ENCODE data around the gene KRT16.
"Not testable (repeated sequence)": the region's sequence is repeated elsewhere in the genome, so short reads cannot be mapped to it uniquely, and the experiment has no call there.

KRT16 gene

GRCh38 chr17:41583137-41584127 is 29.1 kb downstream of the KRT16 start:
- DNase-seq (ENCODE audit: low spot score): no peak

- not testable (repeated sequence) for DNase-seq (ENCODE audit: low spot score)
Measured at GRCh38 chr17:41582061-41582968, 30.3 kb downstream of the KRT16 start.

- DNase-seq (ENCODE audit: low spot score): no peak
Measured at GRCh38 chr17:41581366-41582060, 31.1 kb downstream of the KRT16 start.

- no peak for DNase-seq (ENCODE audit: low spot score)
Measured at GRCh38 chr17:41580687-41581365, 31.7 kb downstream of the KRT16 start.

DNA sequence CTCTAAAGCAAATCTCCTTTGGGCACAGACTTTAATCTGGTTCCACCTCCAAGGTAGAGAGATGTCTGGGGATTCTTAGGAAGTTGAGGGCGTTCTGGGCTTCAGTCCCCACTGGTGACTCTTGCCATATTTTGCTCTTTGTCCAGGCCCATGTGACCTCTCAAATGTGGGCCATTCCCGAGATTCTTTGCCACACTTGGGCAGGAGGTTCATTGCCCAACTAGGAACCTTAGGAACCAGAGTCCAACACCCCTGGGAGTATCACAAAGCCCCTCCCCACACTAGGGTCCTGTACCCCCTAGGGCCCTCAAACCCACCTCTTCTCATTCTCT is 32.4 kb downstream of the KRT16 start:
- no peak for DNase-seq (ENCODE audit: low spot score)

- DNase-seq (ENCODE audit: low spot score): peak; percentile 33
Measured at GRCh38 chr17:41579484-41580243, 32.9 kb downstream of the KRT16 start.

- DNase-seq (ENCODE audit: low spot score): no peak
Measured at GRCh38 chr17:41578971-41579370, 33.6 kb downstream of the KRT16 start.

DNA sequence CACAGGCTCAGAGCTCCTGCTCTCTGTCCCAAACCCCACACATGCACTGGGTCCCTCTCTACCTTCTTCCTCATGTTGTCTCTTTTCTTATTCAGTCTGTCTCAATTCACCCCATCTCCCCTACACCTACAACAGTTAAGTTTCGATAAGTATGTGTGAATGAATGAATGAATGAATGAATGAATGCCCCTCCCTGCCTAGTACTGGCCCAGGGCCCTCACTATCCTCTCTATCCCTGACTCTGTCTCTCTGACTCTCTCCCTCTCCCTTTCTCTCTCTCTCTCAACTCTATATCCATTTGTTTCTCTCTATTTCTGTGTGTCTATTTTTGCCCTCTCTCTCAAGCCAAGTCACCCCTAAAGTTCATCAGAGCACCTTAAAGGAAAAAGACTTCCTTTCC is 34.0 kb downstream of the KRT16 start:
- no peak for DNase-seq (ENCODE audit: low spot score)

DNA sequence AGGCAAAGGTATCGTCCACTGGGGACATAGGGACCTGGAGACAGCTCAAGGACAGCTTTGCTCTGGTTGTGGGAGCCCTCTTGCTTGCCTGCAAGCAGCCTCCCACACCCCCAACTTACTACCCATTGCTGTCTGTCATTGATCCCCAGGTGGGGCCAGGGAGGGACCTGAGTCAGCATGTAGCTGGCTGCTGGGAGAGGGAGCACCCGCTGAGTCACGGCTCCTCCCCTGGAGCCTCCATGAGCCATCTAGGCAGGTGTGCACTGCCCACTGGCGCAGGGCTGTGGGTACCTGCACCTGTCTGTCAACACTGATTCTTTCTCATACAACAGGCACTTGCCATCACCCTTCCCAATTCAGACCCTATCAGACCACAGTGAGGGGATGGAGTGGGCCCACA is 35.8 kb downstream of the KRT16 start:
- DNase-seq (ENCODE audit: low spot score): not testable (repeated sequence)

GRCh38 chr17:41575336-41575735 is 37.2 kb downstream of the KRT16 start:
- DNase-seq (ENCODE audit: low spot score): no peak

GRCh38 chr17:41571561-41572434 is 40.8 kb downstream of the KRT16 start, which contains the start of gene KRT9:
KRT9 (minus strand) TSS chr17:41572059; CDS start chr17:41571992, 67 bp downstream.
- no peak for DNase-seq (ENCODE audit: low spot score)

GRCh38 chr17:41567317-41567716 is 45.2 kb downstream of the KRT16 start:
- peak; percentile 3 for DNase-seq (ENCODE audit: low spot score)

DNA sequence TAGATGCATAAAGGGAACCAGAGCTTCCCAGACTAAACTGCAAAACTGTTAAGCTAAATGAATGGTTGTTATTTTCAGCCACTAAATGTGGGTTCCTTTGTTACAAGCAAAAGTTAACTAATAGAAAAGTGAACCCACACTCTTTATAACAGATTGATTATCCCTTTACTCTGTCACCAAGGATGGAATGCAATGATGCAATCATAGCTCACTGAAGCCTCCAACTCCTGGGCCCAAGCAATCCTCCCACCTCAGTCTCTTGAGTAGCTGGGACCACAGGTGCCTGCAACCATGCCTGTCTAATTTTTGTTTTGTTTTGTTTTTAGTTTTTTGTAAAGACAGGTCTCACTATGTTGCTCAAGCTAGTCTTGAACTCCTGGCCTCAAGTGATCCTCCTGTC is 47.2 kb downstream of the KRT16 start:
- DNase-seq (ENCODE audit: low spot score): no peak

GRCh38 chr17:41563607-41564170 is 48.9 kb downstream of the KRT16 start:
- no peak for DNase-seq (ENCODE audit: low spot score)

GRCh38 chr17:41561554-41561953 is 51.0 kb downstream of the KRT16 start:
- DNase-seq (ENCODE audit: low spot score): no peak

Data from CD4-positive, alpha-beta T cell treated with Interleukin-6 at 100 ng/mL for 8 hours (primary cell).